ENCODE results near the gene ZNF214.

Gene ZNF214

GRCh38 chr11:7020183-7020917 is at the start of gene ZNF214, which contains the start of gene NLRP14:
ZNF214 (minus strand) TSS chr11:7020346; CDS start chr11:7002835, 17,511 bp downstream.
NLRP14 (plus strand) TSS chr11:7020479; CDS start chr11:7038587, 18,108 bp downstream.
- DNase-seq: peak in 1 of 2 donors; percentile 10

- no peak for DNase-seq
These were observed 42.4 kb upstream of the ZNF214 start for GRCh38 chr11:7062534-7062933.

GRCh38 chr11:7060868-7061267 is 40.7 kb upstream of the ZNF214 start:
- DNase-seq: no peak

- DNase-seq: no peak
These were observed 37.5 kb upstream of the ZNF214 start for GRCh38 chr11:7057641-7058040.

GRCh38 chr11:7056828-7057513 is 36.8 kb upstream of the ZNF214 start:
- no peak for DNase-seq

- DNase-seq: no peak
These were observed 30.0 kb upstream of the ZNF214 start for GRCh38 chr11:7050191-7050590.

GRCh38 chr11:7046474-7047175 is 26.5 kb upstream of the ZNF214 start:
- no peak for DNase-seq

GRCh38 chr11:7034019-7034418 is 13.9 kb upstream of the ZNF214 start:
- no peak for DNase-seq

- no peak for DNase-seq
These were observed 12.5 kb upstream of the ZNF214 start for GRCh38 chr11:7032692-7033091.

GRCh38 chr11:7031471-7031871 is 11.3 kb upstream of the ZNF214 start:
- DNase-seq: no peak

GRCh38 chr11:7030836-7031235 is 10.7 kb upstream of the ZNF214 start:
- no peak for DNase-seq

GRCh38 chr11:7028141-7028540 is 8.0 kb upstream of the ZNF214 start:
- DNase-seq: no peak

- no peak for DNase-seq
These were observed 1.2 kb upstream of the ZNF214 start for GRCh38 chr11:7021318-7021717.

- no peak for DNase-seq
These were observed 505 bp downstream of the ZNF214 start for GRCh38 chr11:7019500-7020182.

- no peak for DNase-seq
These were observed 4.1 kb downstream of the ZNF214 start for GRCh38 chr11:7016011-7016410.

- DNase-seq: no peak
These were observed 6.0 kb downstream of the ZNF214 start for GRCh38 chr11:7014118-7014517.

- no peak for DNase-seq
These were observed 15.7 kb downstream of the ZNF214 start for GRCh38 chr11:7004482-7004881.

- no peak for DNase-seq
These were observed 24.4 kb downstream of the ZNF214 start for GRCh38 chr11:6995703-6996102.

GRCh38 chr11:6992457-6993417 is 27.4 kb downstream of the ZNF214 start:
- DNase-seq: no peak

- DNase-seq: no peak
These were observed 28.1 kb downstream of the ZNF214 start for GRCh38 chr11:6992026-6992425.

- no peak for DNase-seq
These were observed 28.9 kb downstream of the ZNF214 start for GRCh38 chr11:6991227-6991626.

- no peak for DNase-seq
These were observed 31.6 kb downstream of the ZNF214 start for GRCh38 chr11:6988506-6988905.
